HG03354 (cell line): ENCODE measurements around the gene ACTN3.
"Not testable (repeated sequence)": the region's sequence is repeated elsewhere in the genome, so short reads cannot be mapped to it uniquely, and the experiment has no call there.

ENCODE experiments used
- ATAC-seq: cut with Tn5 transposase; IDR thresholded peaks from one replicate; pipeline ENCODE4 v1.9.1; 2021; ENCODE audit warnings: mild to moderate bottlenecking; ENCODE audit not compliant: unreplicated experiment, poor library complexity, severe bottlenecking

The ACTN3 gene

GRCh38 chr11:66592457-66593302 lies 46.0 kb downstream of the ACTN3 start, which contains the start of the genes CCDC87 and CCS:
TSS of gene CCDC87 (minus strand) at chr11:66593063. CDS start at chr11:66593015, 48 bp downstream.
TSS of gene CCS (plus strand) at chr11:66593185. CDS start at chr11:66593262, 77 bp downstream.
- peak; percentile 94 for ATAC-seq

DNA sequence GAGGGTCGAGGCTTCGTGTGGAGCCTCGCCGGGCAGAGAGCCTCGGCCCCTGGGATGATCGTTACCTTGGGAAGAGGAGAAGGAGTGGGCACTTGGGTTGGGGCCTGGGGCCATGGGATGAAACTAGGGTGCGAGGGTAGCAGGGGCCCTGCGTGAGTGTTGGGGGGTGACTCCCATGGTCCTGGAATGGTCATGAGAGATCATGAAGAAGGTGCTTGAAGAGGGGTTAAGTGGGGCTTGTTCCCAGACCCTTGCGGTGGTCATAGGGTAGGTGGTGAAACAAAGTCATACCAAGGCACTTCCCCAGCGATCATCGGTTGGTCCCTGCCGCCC lies 46.6 kb downstream of the ACTN3 start:
- no peak for ATAC-seq

DNA sequence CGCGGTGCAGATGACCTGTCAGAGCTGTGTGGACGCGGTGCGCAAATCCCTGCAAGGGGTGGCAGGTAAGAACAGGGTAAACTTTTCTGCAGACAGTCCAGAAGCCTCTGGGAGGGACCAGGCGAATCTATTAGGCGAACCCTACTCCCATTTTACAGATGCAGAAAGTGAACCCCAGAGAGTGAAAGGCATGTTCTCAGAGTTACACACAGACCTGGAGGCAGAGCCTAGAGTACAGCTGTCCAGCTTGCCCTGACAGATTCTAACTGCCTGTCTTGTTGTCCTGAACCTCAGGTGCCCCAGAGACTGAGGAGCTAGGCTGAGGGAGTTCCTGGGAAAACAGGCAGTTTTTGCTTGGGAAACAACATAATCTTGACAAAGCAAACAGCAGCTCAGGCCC lies 46.9 kb downstream of the ACTN3 start:
- ATAC-seq = no peak

DNA sequence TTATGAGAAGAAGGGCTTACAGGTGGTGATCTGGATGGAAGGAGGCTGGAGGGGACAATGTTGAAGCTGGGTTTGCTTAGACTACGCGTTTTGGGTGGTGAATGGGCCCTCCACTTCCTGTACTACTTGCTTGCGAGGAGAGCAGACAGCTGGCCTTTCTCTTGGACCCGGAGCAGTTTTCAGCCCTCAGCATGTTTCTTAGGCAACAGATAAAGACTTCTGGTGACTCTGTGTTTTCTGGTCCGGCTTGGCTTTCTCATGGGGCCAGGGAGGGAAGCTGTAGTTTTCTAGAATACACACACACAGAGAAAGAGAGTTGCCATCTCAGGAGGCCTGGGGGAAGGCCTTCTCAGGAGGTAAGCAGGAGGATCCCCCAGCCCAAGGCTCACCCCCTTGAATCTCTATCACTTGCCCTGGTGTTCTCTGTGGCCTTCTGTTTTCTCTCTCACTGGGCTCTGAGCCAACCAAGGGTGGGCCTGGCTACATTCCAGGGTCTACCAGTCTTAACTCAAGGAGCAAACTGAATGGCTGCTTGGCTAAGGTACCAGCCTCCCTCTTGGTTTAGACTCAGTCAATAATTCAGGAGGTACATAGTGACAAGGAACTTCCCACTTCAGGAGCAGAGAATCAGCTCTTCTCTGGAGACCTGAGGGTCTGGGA lies 48.7 kb downstream of the ACTN3 start:
- no peak for ATAC-seq

- ATAC-seq = no peak
Observed at GRCh38 chr11:66598993-66599392, 52.3 kb downstream of the ACTN3 start.

DNA sequence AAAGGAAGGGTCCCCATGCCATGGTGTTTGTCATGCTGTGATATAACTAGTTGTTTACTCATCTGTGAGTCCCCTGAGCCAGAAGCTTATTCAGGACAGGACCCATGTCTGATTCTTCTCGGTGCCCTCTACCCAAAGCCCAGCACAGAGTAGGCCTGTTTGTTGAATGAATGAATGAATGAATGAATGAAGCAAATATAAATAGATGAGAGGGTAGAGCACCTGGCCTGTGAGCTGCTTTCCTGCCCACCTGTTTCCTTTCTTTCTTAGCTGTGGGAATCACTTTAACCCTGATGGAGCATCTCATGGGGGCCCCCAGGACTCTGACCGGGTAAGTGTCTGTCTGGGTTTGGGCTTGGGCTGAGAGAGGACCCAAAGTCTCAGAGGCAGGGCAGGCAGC lies 53.5 kb downstream of the ACTN3 start:
- no peak for ATAC-seq

DNA sequence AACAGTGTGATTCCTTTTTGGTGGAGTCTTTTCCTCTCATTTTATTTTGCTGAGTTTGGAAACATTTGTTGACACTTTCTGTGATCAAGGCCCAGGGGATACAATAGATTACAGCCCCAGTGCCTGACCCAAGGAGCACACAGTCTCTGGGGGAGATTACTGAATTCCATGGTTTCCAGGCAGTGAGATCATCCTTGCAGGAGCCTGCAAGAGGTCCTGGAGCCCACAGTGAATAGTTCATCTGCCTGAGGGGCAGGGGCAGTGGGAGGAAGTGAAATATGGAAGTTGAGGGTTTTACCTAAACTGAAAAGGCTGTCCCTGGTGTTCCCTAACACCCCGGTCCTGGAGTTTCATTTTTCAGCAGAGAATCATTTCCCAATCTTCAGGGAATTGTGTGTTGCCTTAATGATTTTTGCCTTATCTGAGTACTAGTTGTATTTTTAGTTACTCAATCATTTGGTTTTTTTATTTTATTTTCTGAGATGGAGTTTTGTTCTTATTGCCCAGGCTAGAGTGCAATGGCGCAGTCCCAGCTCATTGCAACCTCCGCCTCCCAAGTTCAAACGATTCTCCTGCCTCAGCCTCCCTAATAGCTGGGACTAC lies 54.0 kb downstream of the ACTN3 start:
- ATAC-seq = no peak

DNA sequence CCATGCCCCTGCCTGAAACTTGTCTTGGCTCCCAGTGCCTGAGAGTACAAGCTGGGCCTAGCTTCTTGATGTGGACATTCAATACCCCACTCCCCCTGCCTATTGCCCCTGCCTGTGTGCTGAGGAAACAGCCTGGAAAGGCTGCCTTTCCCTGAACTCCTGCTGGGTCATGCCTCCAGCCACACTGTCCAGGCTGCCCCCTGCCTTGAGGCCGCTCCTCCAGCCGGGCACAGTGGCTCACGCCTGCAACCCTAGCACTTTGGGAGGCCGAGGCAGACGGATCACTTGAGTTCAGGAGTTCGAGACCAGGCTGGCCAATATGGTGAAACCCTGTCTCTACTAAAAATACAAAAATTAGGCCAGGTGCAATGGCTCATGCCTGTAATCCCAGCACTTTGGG lies 56.4 kb downstream of the ACTN3 start:
- no peak for ATAC-seq

- ATAC-seq = no peak
Observed at GRCh38 chr11:66604155-66604554, 57.5 kb downstream of the ACTN3 start.

DNA sequence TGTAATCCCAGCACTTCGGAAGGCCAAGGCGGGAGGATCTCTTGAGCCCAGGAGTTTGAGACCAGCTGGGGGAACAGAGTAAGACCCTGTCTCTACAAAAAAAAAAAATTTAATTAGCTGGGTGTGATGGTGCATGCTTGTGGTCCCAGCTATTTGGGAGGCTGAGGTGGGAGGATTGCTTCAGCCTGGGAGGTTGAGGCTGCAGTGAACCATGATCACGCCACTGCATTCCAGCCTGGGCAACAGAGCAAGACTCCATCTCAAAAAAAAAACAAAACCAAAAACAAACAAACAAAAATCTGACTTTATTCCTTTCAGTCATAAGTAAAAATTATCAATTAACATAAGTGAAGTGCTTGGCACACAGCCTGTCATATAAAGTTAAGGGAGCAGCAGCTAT lies 59.9 kb downstream of the ACTN3 start:
- not testable (repeated sequence) for ATAC-seq

DNA sequence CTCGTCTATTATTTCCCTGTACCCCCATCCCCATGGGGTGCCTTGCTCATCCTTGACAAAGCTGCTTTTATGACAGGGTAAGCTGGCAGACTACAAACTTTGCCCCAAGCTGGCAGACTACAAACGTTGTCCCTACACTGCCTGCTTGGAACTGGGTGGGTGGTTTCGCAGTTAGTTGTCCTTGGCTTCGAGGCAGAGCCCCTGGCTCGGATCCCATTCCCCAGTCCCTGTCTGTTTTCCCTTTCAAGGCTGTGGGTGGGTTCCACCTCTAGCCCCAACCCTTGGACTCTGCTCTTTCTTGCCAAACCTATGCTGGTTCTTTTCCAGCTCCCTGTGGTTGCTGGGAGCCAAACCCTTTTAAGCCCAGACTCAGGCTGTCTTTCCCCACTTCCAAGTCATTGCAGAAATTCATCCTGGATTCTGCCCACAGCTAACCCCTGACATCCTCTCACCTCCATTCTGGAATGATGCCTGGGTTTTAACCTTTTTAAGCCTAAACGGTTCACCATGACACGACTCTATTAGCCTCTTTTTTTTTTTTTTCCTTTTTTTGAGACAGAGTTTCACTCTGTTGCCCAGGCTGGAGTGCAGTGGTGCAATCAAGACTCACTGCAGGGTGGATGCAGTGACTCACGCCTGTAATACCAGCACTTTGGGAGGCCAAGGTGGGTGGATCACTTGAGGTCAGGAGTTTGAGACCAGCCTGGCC lies 60.6 kb downstream of the ACTN3 start:
- ATAC-seq = no peak

- no peak for ATAC-seq
Observed at GRCh38 chr11:66609721-66610617, 63.3 kb downstream of the ACTN3 start.

DNA sequence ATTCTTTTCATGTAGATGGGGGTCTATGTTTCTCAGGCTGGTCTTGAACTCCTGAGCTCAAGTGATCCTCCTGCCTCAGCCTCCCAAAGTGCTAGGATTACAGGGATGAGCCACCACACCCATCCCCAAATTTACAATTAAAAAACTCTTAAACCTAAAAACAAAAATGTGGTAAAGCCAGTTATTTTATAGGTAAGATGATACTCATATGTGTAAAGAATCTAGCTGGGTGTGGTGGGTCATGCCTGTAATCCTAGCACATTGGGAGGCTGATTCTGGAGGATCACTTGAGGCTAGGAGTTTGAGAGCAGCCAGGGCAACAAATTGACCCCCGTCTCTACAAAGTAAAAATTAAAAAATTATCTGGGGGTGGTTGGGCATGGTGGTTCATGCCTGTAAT lies 65.8 kb downstream of the ACTN3 start:
- no peak for ATAC-seq
